Body of pancreas (tissue), 4 donors: ENCODE measurements around the gene NEMF.

Experiments
- POLR2A ChIP-seq, 3 donors: fragments of 450-650 bp; IDR thresholded peaks; one replicate each; pipeline ENCODE4 v1.6.1; 2016; ENCODE audit warnings: antibody characterized with exemption in 3 of 3, mild to moderate bottlenecking in 2 of 3
- TF ChIP-seq, protein P1 (sequence below), 7 experiments: fragments of 450-650 bp in 4 of 7; fragments of 200-600 bp in 3 of 7; sonication (generic) in 3 of 7; IDR thresholded peaks; one replicate each; pipeline ENCODE4 v1.5.1; 2016 to 2019; ENCODE audit warnings: antibody characterized with exemption in 7 of 7

DNA sequence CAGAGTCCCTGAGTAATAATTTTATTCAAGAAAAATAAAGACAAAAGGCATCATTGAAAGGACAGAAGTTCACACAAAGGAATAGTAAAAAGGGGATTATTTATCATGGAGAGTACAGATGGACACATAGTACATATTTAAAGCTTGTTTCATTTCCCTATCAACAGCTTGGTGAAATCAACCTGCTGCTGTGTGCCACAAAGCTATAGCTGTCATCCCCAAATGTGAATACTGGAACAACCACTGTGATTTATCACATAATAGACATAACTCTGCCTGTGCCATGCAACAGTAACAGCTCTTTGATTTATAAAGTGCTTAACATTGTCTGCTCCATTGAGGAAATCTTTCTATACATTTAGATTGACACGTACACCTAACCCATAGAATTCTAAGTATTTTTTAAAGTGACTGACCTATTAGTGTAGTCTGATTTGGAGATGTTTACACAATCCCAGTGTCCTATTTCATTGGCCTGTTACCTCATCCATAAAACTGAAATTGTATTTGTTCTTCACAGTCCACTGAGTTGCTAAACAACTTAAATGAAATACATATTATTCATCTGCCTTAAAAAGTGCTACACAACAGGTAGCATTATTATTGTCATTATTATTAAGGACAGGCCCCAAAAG, 3.3 kb downstream of the NEMF start:
- TF ChIP-seq, protein P1, sequence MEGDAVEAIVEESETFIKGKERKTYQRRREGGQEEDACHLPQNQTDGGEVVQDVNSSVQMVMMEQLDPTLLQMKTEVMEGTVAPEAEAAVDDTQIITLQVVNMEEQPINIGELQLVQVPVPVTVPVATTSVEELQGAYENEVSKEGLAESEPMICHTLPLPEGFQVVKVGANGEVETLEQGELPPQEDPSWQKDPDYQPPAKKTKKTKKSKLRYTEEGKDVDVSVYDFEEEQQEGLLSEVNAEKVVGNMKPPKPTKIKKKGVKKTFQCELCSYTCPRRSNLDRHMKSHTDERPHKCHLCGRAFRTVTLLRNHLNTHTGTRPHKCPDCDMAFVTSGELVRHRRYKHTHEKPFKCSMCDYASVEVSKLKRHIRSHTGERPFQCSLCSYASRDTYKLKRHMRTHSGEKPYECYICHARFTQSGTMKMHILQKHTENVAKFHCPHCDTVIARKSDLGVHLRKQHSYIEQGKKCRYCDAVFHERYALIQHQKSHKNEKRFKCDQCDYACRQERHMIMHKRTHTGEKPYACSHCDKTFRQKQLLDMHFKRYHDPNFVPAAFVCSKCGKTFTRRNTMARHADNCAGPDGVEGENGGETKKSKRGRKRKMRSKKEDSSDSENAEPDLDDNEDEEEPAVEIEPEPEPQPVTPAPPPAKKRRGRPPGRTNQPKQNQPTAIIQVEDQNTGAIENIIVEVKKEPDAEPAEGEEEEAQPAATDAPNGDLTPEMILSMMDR (IDR thresholded peaks at IDR 0.05) = no peak
- no peak for TF ChIP-seq POLR2A (IDR thresholded peaks at IDR 0.05)
